ENCODE measurements around the gene TNNC2. TPM values are rescaled to one million over a fixed set of nuclear protein-coding genes. Genes with fewer than 3 reads are reported as not detected.

TNNC2 gene
- total and polyA plus RNA-seq, 3 experiments from 2014 or later: 0.36 TPM; not detected in 2

DNA sequence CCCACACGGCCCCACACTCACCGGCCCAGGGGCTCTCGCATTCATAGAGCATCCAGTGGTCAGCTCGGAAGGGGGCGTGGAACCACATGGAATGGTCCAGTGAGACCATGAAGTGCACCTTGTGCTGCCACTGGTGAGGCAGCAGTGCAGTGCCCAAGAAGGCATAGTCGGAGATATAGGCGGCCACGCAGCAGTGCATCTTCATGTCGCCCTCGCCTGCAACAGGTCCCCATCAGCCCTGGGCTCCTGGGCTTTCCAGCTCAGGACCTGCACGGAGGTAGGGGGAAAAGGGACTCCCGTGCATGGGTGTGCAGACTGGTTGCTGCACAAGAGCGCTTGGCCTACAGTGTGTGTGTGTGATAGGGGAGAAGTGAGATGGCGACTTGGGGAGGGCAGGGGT, 16.4 kb upstream of the TNNC2 start:
- POLR2A ChIA-PET: no interaction called here
- CTCF ChIA-PET: interaction anchor here (1.4 kb wide), 1 partner anchor 9 kb away, joined by 3 read pairs; no protein-coding TSS in a partner anchor
- no peak overlapping the region for H3K4me3 ChIP-seq (ENCODE audit: low read length)
- H3K36me3 ChIP-seq (ENCODE audit: insufficient read depth, low read length): peaks cover 36% of the 10 kb centered on the region
- H3K4me3 Mint-ChIP-seq: no peak overlapping the region
- peaks cover 0 to 69% (median 4%) of the 10 kb centered on the region in 3 donors for H3K36me3 Mint-ChIP-seq
- no peaks in the 10 kb centered on the region for H3K9me3 Mint-ChIP-seq
- H3K27ac ChIP-seq (ENCODE audit: low read depth, low read length): no peak overlapping the region
- H3K27me3 Mint-ChIP-seq: no peaks in the 10 kb centered on the region
- H3K27me3 ChIP-seq (ENCODE audit: insufficient read depth, low read length, poor library complexity, severe bottlenecking): no peaks in the 10 kb centered on the region
- H3K4me1 ChIP-seq (ENCODE audit: insufficient read depth, low read length): no peaks in the 10 kb centered on the region
- H3K27ac Mint-ChIP-seq: peak overlapping the region in 4 of 8 donors; percentile 21 to 71 (median 51)
- H3K4me1 Mint-ChIP-seq: peaks cover 0 to 9% (median 6%) of the 10 kb centered on the region in 3 donors
- no peaks in the 10 kb centered on the region for H3K9me3 ChIP-seq (ENCODE audit: low read length)
- no peak for DNase-seq

DNA sequence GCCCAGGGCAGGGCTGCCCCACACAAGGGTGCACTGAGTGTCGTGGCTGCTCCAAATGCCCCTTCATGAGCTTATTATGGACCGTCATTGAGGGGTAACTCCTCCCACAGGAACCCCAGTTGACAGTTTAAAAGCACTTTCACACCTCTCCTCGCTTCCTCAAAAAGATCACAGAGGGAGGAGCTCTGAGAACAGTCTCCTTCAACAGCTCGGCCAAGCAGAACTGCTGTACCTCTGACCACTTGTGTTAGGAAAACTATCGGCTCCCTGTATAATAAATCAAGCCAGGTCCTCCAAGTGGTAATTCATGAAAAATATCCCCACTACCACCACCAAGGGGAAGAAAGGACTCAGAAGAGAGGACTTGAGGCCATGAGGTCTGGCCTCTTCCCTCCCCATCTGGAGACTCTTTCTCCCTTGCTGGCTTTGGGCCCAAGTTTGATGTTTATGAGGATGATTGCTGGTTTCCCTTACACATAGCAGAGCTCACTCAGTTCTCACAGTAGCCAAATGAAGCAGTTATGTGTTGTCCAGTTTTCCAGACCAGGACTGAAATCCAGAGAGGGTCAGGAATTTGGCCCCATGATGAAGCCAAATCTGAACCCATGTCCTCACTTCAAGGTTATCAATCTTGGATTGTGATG, 15.2 kb upstream of the TNNC2 start:
- Histone ChIP-seq H3K36me3 (ENCODE audit: insufficient read depth, low read length) (peaks cover 34% of the 10 kb centered on the region), H3K27me3 (ENCODE audit: insufficient read depth, low read length, poor library complexity, severe bottlenecking) (no peaks in the 10 kb centered on the region), H3K9me3 (ENCODE audit: low read length) (no peaks in the 10 kb centered on the region), H3K27ac (ENCODE audit: low read depth, low read length) (no peak overlapping the region), H3K4me3 (ENCODE audit: low read length) (no peak overlapping the region), H3K4me1 (ENCODE audit: insufficient read depth, low read length) (no peaks in the 10 kb centered on the region)
- Mint-ChIP-seq H3K9me3 (no peaks in the 10 kb centered on the region), H3K27ac (peak overlapping the region in 5 of 8 donors; percentile 17 to 72 (median 64)), H3K27me3 (no peaks in the 10 kb centered on the region), H3K36me3 (peaks cover 0 to 61% (median 4%) of the 10 kb centered on the region in 3 donors), H3K4me1 (peaks cover 0 to 9% (median 5%) of the 10 kb centered on the region in 3 donors), H3K4me3 (no peak overlapping the region)
- ChIA-PET POLR2A (no interaction called here), CTCF (interaction anchor here (1.0 kb wide), 1 partner anchor 73 kb away, joined by 3 read pairs; no protein-coding TSS in a partner anchor)
- no peak for DNase-seq

DNA sequence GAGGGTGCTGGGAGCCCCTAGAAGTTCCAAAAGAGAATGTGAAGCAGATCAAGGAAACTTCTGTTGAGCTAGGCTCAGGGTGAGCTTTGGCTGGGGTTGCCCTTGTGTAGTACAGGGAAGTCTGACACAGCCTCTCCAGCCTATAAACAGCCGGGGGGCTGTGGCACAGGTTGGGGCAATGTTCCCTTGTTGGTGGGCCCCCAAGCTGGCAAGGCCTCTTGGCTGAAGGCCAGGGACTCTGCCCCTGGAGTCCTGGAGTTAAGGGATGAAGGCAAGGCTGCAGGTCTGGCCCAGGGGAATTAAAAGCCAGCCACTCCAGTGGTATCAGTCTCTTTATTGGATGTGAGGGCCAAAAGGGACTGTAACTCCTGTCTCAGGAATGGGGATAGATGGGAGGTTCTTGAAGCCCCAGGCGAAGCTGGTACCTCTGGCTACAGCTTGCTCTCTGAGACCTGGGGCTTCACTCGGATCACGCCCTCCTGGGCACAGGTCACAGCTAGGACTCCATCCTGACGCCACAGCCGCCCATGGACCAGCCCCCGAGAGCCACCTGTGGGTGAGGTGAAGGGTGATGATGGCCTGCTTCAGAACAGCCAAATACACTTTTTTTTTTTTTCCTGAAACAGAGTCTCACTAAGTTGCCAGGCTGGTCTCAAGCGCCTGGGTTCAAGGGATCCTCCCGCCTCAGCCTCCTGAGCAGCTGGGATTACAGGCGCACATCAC, 14.5 kb upstream of the TNNC2 start:
- Histone ChIP-seq H3K27me3 (ENCODE audit: insufficient read depth, low read length, poor library complexity, severe bottlenecking) (no peaks in the 10 kb centered on the region), H3K27ac (ENCODE audit: low read depth, low read length) (no peak overlapping the region), H3K36me3 (ENCODE audit: insufficient read depth, low read length) (peaks cover 32% of the 10 kb centered on the region), H3K4me1 (ENCODE audit: insufficient read depth, low read length) (no peaks in the 10 kb centered on the region), H3K4me3 (ENCODE audit: low read length) (no peak overlapping the region), H3K9me3 (ENCODE audit: low read length) (no peaks in the 10 kb centered on the region)
- POLR2A ChIA-PET: no interaction called here
- Mint-ChIP-seq H3K9me3 (no peaks in the 10 kb centered on the region), H3K27me3 (no peaks in the 10 kb centered on the region), H3K36me3 (peaks cover 0 to 56% (median 4%) of the 10 kb centered on the region in 3 donors), H3K4me1 (peaks cover 0 to 9% (median 5%) of the 10 kb centered on the region in 3 donors), H3K4me3 (no peak overlapping the region), H3K27ac (no peak overlapping the region)
- CTCF ChIA-PET: interaction anchor here (1.0 kb wide), 2 partner anchors 13 to 72 kb away, joined by 3 read pairs; no protein-coding TSS in a partner anchor
- no peak for DNase-seq

DNA sequence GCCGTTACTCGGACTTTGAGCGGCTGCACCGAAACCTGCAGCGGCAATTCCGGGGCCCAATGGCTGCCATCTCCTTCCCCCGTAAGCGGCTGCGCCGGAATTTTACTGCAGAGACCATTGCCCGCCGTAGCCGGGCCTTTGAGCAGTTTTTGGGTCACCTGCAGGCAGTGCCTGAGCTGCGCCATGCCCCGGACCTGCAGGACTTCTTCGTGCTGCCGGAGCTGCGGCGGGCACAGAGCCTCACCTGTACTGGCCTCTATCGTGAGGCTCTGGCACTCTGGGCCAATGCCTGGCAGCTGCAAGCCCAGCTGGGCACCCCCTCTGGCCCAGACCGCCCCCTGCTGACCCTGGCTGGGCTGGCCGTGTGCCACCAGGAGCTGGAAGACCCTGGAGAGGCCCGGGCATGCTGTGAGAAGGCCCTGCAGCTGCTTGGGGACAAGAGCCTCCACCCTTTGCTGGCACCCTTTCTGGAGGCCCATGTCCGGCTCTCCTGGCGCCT, 13.6 kb upstream of the TNNC2 start:
- Mint-ChIP-seq H3K9me3 (no peaks in the 10 kb centered on the region), H3K27ac (no peak overlapping the region), H3K4me3 (no peak overlapping the region), H3K4me1 (peaks cover 0 to 9% (median 5%) of the 10 kb centered on the region in 3 donors), H3K36me3 (peaks cover 0 to 47% (median 4%) of the 10 kb centered on the region in 3 donors), H3K27me3 (no peaks in the 10 kb centered on the region)
- no peak overlapping the region for H3K27ac ChIP-seq (ENCODE audit: low read depth, low read length)
- H3K4me3 ChIP-seq (ENCODE audit: low read length): no peak overlapping the region
- no peaks in the 10 kb centered on the region for H3K9me3 ChIP-seq (ENCODE audit: low read length)
- no peaks in the 10 kb centered on the region for H3K4me1 ChIP-seq (ENCODE audit: insufficient read depth, low read length)
- POLR2A ChIA-PET: no interaction called here
- peaks cover 24% of the 10 kb centered on the region for H3K36me3 ChIP-seq (ENCODE audit: insufficient read depth, low read length)
- DNase-seq: no peak
- CTCF ChIA-PET: interaction anchor here (1.0 to 1.5 kb wide), 2 partner anchors 12 to 129 kb away, joined by 3 to 5 read pairs; no protein-coding TSS in a partner anchor
- no peaks in the 10 kb centered on the region for H3K27me3 ChIP-seq (ENCODE audit: insufficient read depth, low read length, poor library complexity, severe bottlenecking)

DNA sequence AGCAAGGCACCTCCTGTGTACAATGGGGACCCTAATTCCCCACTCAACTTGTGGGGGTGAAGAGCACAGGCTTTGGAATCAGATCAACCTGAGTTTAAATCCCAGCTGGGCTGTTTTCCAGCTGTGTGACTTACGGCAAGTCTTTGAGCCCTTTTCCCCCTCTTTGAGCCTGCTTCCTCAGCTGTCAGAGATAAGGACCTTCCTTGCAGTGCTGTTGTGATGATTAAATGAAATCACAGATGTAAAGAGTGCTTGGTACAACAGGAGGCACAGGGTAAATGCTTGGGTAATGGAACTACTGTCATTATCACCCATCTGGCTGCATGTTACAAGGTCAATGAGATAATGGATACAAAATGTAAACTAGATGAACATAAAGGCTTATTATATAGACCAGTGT, 9.7 kb upstream of the TNNC2 start:
- ChIA-PET CTCF (interaction anchor here (0.9 kb wide), 1 partner anchor 13 kb away, joined by 3 read pairs; no protein-coding TSS in a partner anchor), POLR2A (interaction anchor here (0.7 kb wide), 1 partner anchor 132 kb away, joined by 3 read pairs; no protein-coding TSS in a partner anchor)
- peaks cover 0 to 13% (median 1%) of the 10 kb centered on the region in 3 donors for H3K36me3 Mint-ChIP-seq
- H3K9me3 ChIP-seq (ENCODE audit: low read length): no peaks in the 10 kb centered on the region
- no peak overlapping the region for H3K4me3 ChIP-seq (ENCODE audit: low read length)
- H3K27ac ChIP-seq (ENCODE audit: low read depth, low read length): no peak overlapping the region
- H3K4me3 Mint-ChIP-seq: peak overlapping the region in 1 of 7 donors; percentile 46
- H3K27me3 ChIP-seq (ENCODE audit: insufficient read depth, low read length, poor library complexity, severe bottlenecking): no peaks in the 10 kb centered on the region
- no peaks in the 10 kb centered on the region for H3K9me3 Mint-ChIP-seq
- H3K27me3 Mint-ChIP-seq: no peaks in the 10 kb centered on the region
- H3K36me3 ChIP-seq (ENCODE audit: insufficient read depth, low read length): no peaks in the 10 kb centered on the region
- H3K4me1 Mint-ChIP-seq: peaks cover 9 to 20% (median 17%) of the 10 kb centered on the region in 3 donors
- peak overlapping the region in 2 of 8 donors; percentile 6 to 18 for H3K27ac Mint-ChIP-seq
- no peak for DNase-seq
- H3K4me1 ChIP-seq (ENCODE audit: insufficient read depth, low read length): no peaks in the 10 kb centered on the region

DNA sequence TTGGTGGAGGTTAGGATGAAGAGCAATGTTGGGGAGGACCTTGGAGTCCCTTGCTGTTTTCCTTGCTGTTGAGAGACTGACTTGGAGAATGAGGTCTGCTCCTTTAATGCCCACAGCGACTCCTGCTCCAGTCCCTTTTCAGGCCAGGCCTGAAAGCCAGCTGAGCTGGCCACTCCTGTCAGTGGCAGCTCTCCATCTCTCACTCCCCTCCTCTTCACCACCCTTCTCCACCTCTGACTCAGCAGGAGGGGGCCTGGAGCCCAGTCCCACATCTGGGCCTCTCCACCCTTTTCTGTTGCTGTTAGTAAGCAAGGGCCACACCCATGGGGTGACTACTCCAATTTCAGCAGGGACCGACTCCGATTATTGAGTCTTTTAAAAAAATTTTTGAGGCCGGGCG, 8.7 kb upstream of the TNNC2 start:
- Histone ChIP-seq H3K27ac (ENCODE audit: low read depth, low read length) (no peak overlapping the region), H3K9me3 (ENCODE audit: low read length) (no peaks in the 10 kb centered on the region), H3K4me3 (ENCODE audit: low read length) (no peak overlapping the region), H3K27me3 (ENCODE audit: insufficient read depth, low read length, poor library complexity, severe bottlenecking) (no peaks in the 10 kb centered on the region), H3K4me1 (ENCODE audit: insufficient read depth, low read length) (no peaks in the 10 kb centered on the region), H3K36me3 (ENCODE audit: insufficient read depth, low read length) (no peaks in the 10 kb centered on the region)
- H3K27ac Mint-ChIP-seq: no peak overlapping the region
- peaks cover 9 to 20% (median 17%) of the 10 kb centered on the region in 3 donors for H3K4me1 Mint-ChIP-seq
- no peaks in the 10 kb centered on the region for H3K9me3 Mint-ChIP-seq
- POLR2A ChIA-PET: no interaction called here
- no peak for DNase-seq
- CTCF ChIA-PET: no interaction called here
- H3K27me3 Mint-ChIP-seq: no peaks in the 10 kb centered on the region
- H3K36me3 Mint-ChIP-seq: peaks cover 0 to 5% (median 1%) of the 10 kb centered on the region in 3 donors
- peak overlapping the region in 6 of 7 donors; percentile 32 to 77 (median 66) for H3K4me3 Mint-ChIP-seq

DNA sequence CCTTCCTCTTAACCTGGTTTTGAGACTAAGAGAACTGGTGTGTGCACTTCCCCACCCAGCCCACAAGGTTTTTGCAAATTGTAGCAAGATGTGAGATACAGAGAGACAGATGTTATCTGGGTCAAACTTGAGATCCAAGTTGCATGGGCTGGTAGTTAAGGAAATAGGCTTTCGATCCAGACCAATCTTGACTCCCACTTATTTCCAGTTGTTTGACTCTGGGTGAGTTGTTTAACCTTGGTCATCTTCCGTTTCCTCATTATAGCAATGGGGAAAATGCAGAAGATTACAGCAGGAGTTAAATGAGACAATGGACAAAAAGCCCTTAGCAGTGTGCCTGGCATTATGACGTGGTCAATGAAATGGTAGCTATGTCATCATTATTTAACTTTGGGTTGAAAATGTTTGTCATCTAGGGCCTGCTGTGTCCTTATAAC, 8.2 kb upstream of the TNNC2 start:
- no peaks in the 10 kb centered on the region for H3K9me3 Mint-ChIP-seq

More for the DNA sequence above, 8.2 kb upstream of the TNNC2 start:
- Mint-ChIP-seq H3K4me1 (peaks cover 9 to 20% (median 17%) of the 10 kb centered on the region in 3 donors), H3K27ac (peak overlapping the region in 1 of 8 donors; percentile 80), H3K36me3 (peaks cover 0 to 5% (median 1%) of the 10 kb centered on the region in 3 donors), H3K27me3 (peaks cover 0 to 2% of the 10 kb centered on the region in 2 donors), H3K4me3 (peak overlapping the region in 6 of 7 donors; percentile 32 to 77 (median 66))
- Histone ChIP-seq H3K4me3 (ENCODE audit: low read length) (no peak overlapping the region), H3K27ac (ENCODE audit: low read depth, low read length) (no peak overlapping the region), H3K4me1 (ENCODE audit: insufficient read depth, low read length) (no peaks in the 10 kb centered on the region), H3K36me3 (ENCODE audit: insufficient read depth, low read length) (no peaks in the 10 kb centered on the region), H3K27me3 (ENCODE audit: insufficient read depth, low read length, poor library complexity, severe bottlenecking) (no peaks in the 10 kb centered on the region), H3K9me3 (ENCODE audit: low read length) (no peaks in the 10 kb centered on the region)
- ChIA-PET POLR2A (no interaction called here), CTCF (no interaction called here)
- DNase-seq: no peak
